Fibroblast of skin of right quadriceps (primary cell): Measurements from ENCODE around the gene SAPCD1.

Experiments
- DNase-seq: peaks from one replicate; pipeline ENCODE4 v3.0.0-alpha.2; 2013

Gene SAPCD1

GRCh38 chr6:31762356-31762755, at the start of gene SAPCD1:
Gene SAPCD1, plus strand, starts transcription at chr6:31762656. Its CDS starts 399 bp downstream, at chr6:31763055.
- no peak for DNase-seq

GRCh38 chr6:31713465-31713864, 49.0 kb upstream of the SAPCD1 start:
- DNase-seq = no peak

- no peak for DNase-seq
Measured at GRCh38 chr6:31713991-31714684, 48.3 kb upstream of the SAPCD1 start.

GRCh38 chr6:31715022-31715958, 47.2 kb upstream of the SAPCD1 start, which contains the start of gene LY6G6D:
Gene LY6G6D, plus strand, starts transcription at chr6:31715348. Its CDS starts 8 bp downstream, at chr6:31715356.
- DNase-seq = no peak

- DNase-seq = no peak
Measured at GRCh38 chr6:31717499-31718222, 44.8 kb upstream of the SAPCD1 start.

GRCh38 chr6:31718265-31718664, 44.2 kb upstream of the SAPCD1 start:
- DNase-seq = no peak

- DNase-seq = no peak
Measured at GRCh38 chr6:31719001-31719400, 43.5 kb upstream of the SAPCD1 start.

- DNase-seq = no peak
Measured at GRCh38 chr6:31720196-31720770, 42.2 kb upstream of the SAPCD1 start.

- DNase-seq = no peak
Measured at GRCh38 chr6:31721351-31722020, 41.0 kb upstream of the SAPCD1 start, which contains the start of gene LY6G6C. Gene LY6G6C, minus strand, starts transcription at chr6:31721746. Its CDS starts 67 bp downstream, at chr6:31721679.

- no peak for DNase-seq
Measured at GRCh38 chr6:31722173-31722572, 40.3 kb upstream of the SAPCD1 start.

- no peak for DNase-seq
Measured at GRCh38 chr6:31723245-31723979, 39.0 kb upstream of the SAPCD1 start, which contains the start of gene MPIG6B. Gene MPIG6B, plus strand, starts transcription at chr6:31723373. Its CDS starts 11 bp downstream, at chr6:31723384.

GRCh38 chr6:31723980-31724691, 38.3 kb upstream of the SAPCD1 start:
- no peak for DNase-seq

GRCh38 chr6:31725502-31726350, 36.7 kb upstream of the SAPCD1 start:
- no peak for DNase-seq

- no peak for DNase-seq
Measured at GRCh38 chr6:31727034-31727716, 35.3 kb upstream of the SAPCD1 start.

- DNase-seq = no peak
Measured at GRCh38 chr6:31727717-31728671, 34.5 kb upstream of the SAPCD1 start.

- no peak for DNase-seq
Measured at GRCh38 chr6:31728767-31729514, 33.5 kb upstream of the SAPCD1 start, which contains the start of gene DDAH2. Gene DDAH2, minus strand, starts transcription at chr6:31729299. Its CDS starts 138 bp downstream, at chr6:31729161.

GRCh38 chr6:31729515-31729978, 32.9 kb upstream of the SAPCD1 start:
- DNase-seq = peak; percentile 79
